Endodermal cell (in vitro differentiated cells): Measurements from ENCODE around the gene MINK1. TPM values are rescaled to one million over a fixed set of nuclear protein-coding genes. Genes with fewer than 3 reads are reported as not detected.

Experiments used
- DNase-seq: peaks from one replicate; pipeline ENCODE4 v3.0.0-alpha.2; 2017
- H3K27ac ChIP-seq: 2 replicates; pipeline ENCODE4 v1.5.1; 2013; ENCODE audit warnings: mild to moderate bottlenecking, low read depth, low read length, moderate library complexity
- H3K27me3 ChIP-seq: 2 replicates; pipeline ENCODE4 v1.6.1; 2013; ENCODE audit warnings: mild to moderate bottlenecking, low read length, moderate library complexity; ENCODE audit not compliant: insufficient read depth, control insufficient read depth, poor library complexity, severe bottlenecking
- H3K36me3 ChIP-seq: 2 replicates; pipeline ENCODE4 v1.7.0; 2013; ENCODE audit warnings: mild to moderate bottlenecking, low read length, moderate library complexity; ENCODE audit not compliant: control insufficient read depth, insufficient read depth
- H3K4me1 ChIP-seq: one replicate; pipeline ENCODE4 v1.7.0; 2013; ENCODE audit warnings: low read length; ENCODE audit not compliant: control insufficient read depth, insufficient read depth
- H3K4me3 ChIP-seq: 2 replicates; pipeline ENCODE4 v1.5.1; 2013; ENCODE audit warnings: mild to moderate bottlenecking, low read length, moderate library complexity
- H3K9ac ChIP-seq: 2 replicates; pipeline ENCODE4 v1.6.1; 2013; ENCODE audit warnings: mild to moderate bottlenecking, low read length, moderate library complexity; ENCODE audit not compliant: poor library complexity, severe bottlenecking; ENCODE audit errors: extremely low read depth
- H3K9me3 ChIP-seq: 2 replicates; pipeline ENCODE4 v1.6.1; 2013; ENCODE audit warnings: mild to moderate bottlenecking, low read length, moderate library complexity; ENCODE audit not compliant: control insufficient read depth
- H3K27ac Mint-ChIP-seq: 2 replicates; pipeline ENCODE4 v1.8.0; 2020; ENCODE audit warnings: mixed read lengths
- H3K27me3 Mint-ChIP-seq: 2 replicates; pipeline ENCODE4 v1.8.0; 2021; ENCODE audit warnings: mild to moderate bottlenecking, mixed read lengths; ENCODE audit not compliant: insufficient read depth
- H3K36me3 Mint-ChIP-seq: 2 replicates; pipeline ENCODE4 v1.8.0; 2020; ENCODE audit warnings: low read depth, mixed read lengths
- H3K4me1 Mint-ChIP-seq: 2 replicates; pipeline ENCODE4 v1.8.0; 2020; ENCODE audit warnings: mixed read lengths
- H3K4me3 Mint-ChIP-seq: 2 replicates; pipeline ENCODE4 v1.8.0; 2020; ENCODE audit warnings: mild to moderate bottlenecking, moderate library complexity, mixed read lengths
- H3K9me3 Mint-ChIP-seq: 2 replicates; pipeline ENCODE4 v1.8.0; 2020; ENCODE audit warnings: mild to moderate bottlenecking, mixed read lengths
- WGBS, 2 experiments: methylation state at CpG; one replicate each; pipeline versions ENCODE4 v1.1.5 to v1.1.7; 2013; ENCODE audit warnings: missing lambda C conversion rate in 2 of 2, mixed read lengths in 1 of 2; ENCODE audit not compliant: insufficient coverage in 1 of 2, insufficient read length in 1 of 2; 5-methylcytosine and 5-hydroxymethylcytosine counted together
- total RNA-seq, 2 donors: library from RNA; stranded (reverse); fragmentation: NEBNext Ultra II Directional in 1 of 2; extraction: Animal tissue kit (Norgen Biotek cat#: 25700) in 1 of 2; gene quantifications; 2 replicates in 1 of 2; 3 replicates in 1 of 2; pipeline ENCODE4 v1.2.1, GENCODE V29; 2021
- TF ChIP-seq, protein P1 (sequence below): fragments of 200-600 bp; sonication (generic); conservative IDR thresholded peaks from 2 replicates; pipeline ENCODE4 v1.5.0; 2021; ENCODE audit warnings: antibody characterized with exemption, mild to moderate bottlenecking

The MINK1 gene
- total RNA-seq, 2 donors from 2014 or later: 75.0 to 79.7 TPM

DNA sequence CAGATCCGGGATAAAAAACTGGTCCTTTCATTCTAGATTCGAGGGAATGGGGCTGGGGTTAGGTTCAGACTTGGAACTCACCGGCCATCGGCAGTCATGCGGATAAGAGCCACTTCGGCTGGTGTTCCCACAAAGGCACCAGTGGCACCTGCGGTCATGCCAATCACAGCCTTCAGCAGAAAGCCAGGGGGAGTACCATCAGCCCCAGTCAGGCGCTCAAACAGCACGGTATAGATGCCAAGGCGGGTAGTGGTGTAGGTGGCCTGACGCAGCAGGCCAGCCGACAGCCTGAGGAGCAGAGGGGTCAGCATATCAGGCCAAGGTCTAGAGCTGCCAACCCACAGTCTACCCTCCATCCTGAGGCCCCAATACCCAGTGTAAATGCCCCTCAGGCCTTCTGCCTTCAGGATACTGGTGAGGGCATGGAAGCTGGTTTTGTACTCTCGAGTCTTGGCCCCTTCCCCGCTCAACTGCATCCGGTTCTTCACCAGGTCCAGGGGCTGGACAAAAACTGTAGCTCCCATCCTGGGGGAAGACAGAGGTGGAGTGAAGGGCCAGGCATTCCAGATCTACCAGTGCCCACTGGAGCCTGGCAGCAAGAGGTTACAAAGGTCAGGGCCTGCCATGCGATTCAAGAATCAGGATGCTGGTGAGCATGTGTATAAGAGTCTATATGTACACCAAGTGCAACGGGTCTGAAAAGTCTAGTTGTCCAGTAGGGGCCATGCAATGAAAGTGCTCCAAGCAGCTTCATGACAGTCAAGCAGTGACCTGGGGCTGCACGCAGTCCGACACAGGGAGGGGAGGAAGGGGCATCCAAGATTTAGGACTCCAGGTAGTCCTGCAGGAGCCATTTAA, 105.8 kb downstream of the MINK1 start:
- H3K4me3 Mint-ChIP-seq: peak overlapping the region; percentile 94
- DNase-seq: no peak
- Histone ChIP-seq H3K9me3 (no peaks in the 10 kb centered on the region), H3K9ac (peak overlapping the region; percentile 84), H3K4me3 (peak overlapping the region; percentile 98), H3K27me3 (no peaks in the 10 kb centered on the region), H3K36me3 (peaks cover 42% of the 10 kb centered on the region), H3K27ac (peak overlapping the region; percentile 96), H3K4me1 (peaks cover 6% of the 10 kb centered on the region)
- peaks cover 36% of the 10 kb centered on the region for H3K36me3 Mint-ChIP-seq
- H3K27me3 Mint-ChIP-seq: no peaks in the 10 kb centered on the region
- peak overlapping the region; percentile 99 for H3K27ac Mint-ChIP-seq
- peaks cover 27% of the 10 kb centered on the region for H3K4me1 Mint-ChIP-seq
- H3K9me3 Mint-ChIP-seq: no peaks in the 10 kb centered on the region
- TF ChIP-seq, protein P1, sequence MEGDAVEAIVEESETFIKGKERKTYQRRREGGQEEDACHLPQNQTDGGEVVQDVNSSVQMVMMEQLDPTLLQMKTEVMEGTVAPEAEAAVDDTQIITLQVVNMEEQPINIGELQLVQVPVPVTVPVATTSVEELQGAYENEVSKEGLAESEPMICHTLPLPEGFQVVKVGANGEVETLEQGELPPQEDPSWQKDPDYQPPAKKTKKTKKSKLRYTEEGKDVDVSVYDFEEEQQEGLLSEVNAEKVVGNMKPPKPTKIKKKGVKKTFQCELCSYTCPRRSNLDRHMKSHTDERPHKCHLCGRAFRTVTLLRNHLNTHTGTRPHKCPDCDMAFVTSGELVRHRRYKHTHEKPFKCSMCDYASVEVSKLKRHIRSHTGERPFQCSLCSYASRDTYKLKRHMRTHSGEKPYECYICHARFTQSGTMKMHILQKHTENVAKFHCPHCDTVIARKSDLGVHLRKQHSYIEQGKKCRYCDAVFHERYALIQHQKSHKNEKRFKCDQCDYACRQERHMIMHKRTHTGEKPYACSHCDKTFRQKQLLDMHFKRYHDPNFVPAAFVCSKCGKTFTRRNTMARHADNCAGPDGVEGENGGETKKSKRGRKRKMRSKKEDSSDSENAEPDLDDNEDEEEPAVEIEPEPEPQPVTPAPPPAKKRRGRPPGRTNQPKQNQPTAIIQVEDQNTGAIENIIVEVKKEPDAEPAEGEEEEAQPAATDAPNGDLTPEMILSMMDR: no peak
- 71% methylated on average over 16 to 19 of the region's 19 CpGs for WGBS, 2 experiments

DNA sequence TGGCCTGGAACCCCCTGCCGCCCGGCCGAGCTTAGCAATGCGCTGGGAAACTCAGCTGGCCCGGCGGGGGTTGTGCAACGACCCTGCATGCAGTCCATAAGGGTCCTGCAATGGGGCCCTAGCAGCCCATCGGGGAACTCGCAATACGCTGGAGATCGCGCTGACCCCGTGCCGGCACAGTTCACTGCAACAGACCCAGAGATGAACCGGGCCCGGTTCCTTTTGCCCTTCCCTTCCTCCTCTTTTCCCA, 106.3 kb downstream of the MINK1 start:
- Histone ChIP-seq H3K9ac (peak overlapping the region; percentile 84), H3K9me3 (no peaks in the 10 kb centered on the region), H3K27me3 (no peaks in the 10 kb centered on the region), H3K36me3 (peaks cover 43% of the 10 kb centered on the region), H3K4me3 (peak overlapping the region; percentile 98), H3K27ac (peak overlapping the region; percentile 96), H3K4me1 (peaks cover 6% of the 10 kb centered on the region)
- TF ChIP-seq, protein P1: no peak
- H3K9me3 Mint-ChIP-seq: no peaks in the 10 kb centered on the region
- H3K4me3 Mint-ChIP-seq: peak overlapping the region; percentile 94
- peak overlapping the region; percentile 99 for H3K27ac Mint-ChIP-seq
- WGBS, 2 experiments: 0% methylated on average over 11 to 16 of the region's 16 CpGs
- H3K36me3 Mint-ChIP-seq: peaks cover 40% of the 10 kb centered on the region
- H3K27me3 Mint-ChIP-seq: no peaks in the 10 kb centered on the region
- H3K4me1 Mint-ChIP-seq: peaks cover 25% of the 10 kb centered on the region
- no peak for DNase-seq

DNA sequence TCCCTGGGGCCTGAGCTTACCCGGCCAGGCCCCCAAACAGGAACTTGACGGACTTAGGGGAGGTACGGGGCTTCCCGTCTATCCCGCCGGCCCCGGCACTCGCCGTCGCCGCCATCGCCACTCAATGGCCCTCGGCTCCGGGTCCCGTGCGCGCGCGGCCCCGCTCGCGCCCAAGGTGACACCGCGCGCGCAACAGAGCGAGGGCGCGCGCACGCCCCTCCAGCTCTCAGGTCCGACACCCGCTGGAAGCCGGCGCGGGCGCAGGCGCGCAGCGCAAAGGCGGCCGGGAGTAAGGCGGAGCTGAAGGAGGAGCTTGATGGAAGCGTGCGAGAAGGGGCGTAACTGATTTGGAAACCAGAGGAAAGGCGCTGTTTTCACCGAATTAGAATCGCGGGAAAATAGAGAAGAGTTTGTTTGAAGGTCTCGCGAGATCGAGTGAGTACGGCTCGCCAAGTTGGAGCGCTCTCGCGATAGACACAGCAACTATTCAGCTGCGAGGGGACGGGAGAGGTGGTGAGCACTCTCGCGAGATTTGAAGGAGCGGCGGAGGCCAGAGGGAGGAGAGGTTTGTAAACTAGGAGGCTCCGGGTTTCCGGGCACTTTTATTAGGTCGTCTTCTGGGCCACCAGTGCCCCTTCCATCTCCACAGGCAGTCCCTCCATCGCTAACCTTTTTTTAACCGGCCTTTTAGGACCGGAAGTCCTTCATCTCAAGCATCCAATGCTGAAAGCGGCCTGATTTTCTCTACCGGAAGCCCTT, 106.8 kb downstream of the MINK1 start, which contains the start of the genes RNF167 and SLC25A11:
TSS of gene RNF167 (plus strand) at position 473 of the 759 bp plus-strand sequence. CDS start 642 bp downstream, outside the sequence.
TSS of gene SLC25A11 (minus strand) at position 251 of the 759 bp plus-strand sequence. CDS start at position 115, 136 bp downstream.
- peak within 1 kb of the TSS; percentile 99 for H3K27ac Mint-ChIP-seq
- no peaks in the 10 kb centered on the region for H3K27me3 Mint-ChIP-seq
- H3K27ac ChIP-seq: peak within 1 kb of the TSS; percentile 96
- peaks cover 9% of the 10 kb centered on the region for H3K4me1 ChIP-seq
- peaks cover 48% of the 10 kb centered on the region for H3K36me3 ChIP-seq
- peaks cover 45% of the 10 kb centered on the region for H3K36me3 Mint-ChIP-seq
- H3K4me1 Mint-ChIP-seq: peaks cover 24% of the 10 kb centered on the region
- TF ChIP-seq, protein P1: no peak
- H3K27me3 ChIP-seq: no peaks in the 10 kb centered on the region
- peak within 1 kb of the TSS; percentile 98 for H3K4me3 ChIP-seq
- H3K4me3 Mint-ChIP-seq: peak within 1 kb of the TSS; percentile 94
- H3K9me3 ChIP-seq: no peaks in the 10 kb centered on the region
- no peaks in the 10 kb centered on the region for H3K9me3 Mint-ChIP-seq
- WGBS, 2 experiments: 0% methylated on average over 51 to 72 of the region's 72 CpGs
- H3K9ac ChIP-seq: peak within 1 kb of the TSS; percentile 84
- peak; percentile 99 for DNase-seq
